GM20000 (cell line): ENCODE measurements around the gene MOB3A.

ENCODE experiments used
- DNase-seq: peaks from one replicate; pipeline ENCODE4 v3.0.0; 2012; ENCODE audit warnings: low spot score
- TF ChIP-seq, protein P1 (sequence below): IDR thresholded peaks from 2 replicates; pipeline ENCODE4 v1.5.1; 2012; ENCODE audit warnings: mild to moderate bottlenecking, control low read depth; ENCODE audit errors: extremely low read depth, missing control alignments

MOB3A gene

DNA sequence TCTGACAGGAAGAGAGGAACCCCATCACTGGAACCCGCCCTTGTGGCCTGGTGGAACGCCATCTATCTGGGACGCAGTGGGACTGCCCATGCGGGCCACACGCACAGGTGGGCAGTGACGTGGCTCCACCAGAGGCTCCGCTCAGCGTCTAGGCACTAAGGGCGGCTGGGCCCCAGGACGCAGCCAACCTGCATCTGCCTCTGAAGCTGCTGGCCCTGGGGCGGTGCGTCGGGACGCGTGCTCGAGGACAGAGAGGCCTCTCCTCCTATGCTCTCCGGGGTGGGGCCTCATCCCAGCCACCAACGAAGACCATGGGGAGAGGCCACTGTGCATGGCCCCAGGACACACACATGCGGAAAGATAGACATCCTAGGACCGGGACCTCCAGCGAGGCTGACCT lies 18.7 kb upstream of the MOB3A start:
- no peak for DNase-seq
- TF ChIP-seq, protein P1, sequence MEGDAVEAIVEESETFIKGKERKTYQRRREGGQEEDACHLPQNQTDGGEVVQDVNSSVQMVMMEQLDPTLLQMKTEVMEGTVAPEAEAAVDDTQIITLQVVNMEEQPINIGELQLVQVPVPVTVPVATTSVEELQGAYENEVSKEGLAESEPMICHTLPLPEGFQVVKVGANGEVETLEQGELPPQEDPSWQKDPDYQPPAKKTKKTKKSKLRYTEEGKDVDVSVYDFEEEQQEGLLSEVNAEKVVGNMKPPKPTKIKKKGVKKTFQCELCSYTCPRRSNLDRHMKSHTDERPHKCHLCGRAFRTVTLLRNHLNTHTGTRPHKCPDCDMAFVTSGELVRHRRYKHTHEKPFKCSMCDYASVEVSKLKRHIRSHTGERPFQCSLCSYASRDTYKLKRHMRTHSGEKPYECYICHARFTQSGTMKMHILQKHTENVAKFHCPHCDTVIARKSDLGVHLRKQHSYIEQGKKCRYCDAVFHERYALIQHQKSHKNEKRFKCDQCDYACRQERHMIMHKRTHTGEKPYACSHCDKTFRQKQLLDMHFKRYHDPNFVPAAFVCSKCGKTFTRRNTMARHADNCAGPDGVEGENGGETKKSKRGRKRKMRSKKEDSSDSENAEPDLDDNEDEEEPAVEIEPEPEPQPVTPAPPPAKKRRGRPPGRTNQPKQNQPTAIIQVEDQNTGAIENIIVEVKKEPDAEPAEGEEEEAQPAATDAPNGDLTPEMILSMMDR, result no peak

DNA sequence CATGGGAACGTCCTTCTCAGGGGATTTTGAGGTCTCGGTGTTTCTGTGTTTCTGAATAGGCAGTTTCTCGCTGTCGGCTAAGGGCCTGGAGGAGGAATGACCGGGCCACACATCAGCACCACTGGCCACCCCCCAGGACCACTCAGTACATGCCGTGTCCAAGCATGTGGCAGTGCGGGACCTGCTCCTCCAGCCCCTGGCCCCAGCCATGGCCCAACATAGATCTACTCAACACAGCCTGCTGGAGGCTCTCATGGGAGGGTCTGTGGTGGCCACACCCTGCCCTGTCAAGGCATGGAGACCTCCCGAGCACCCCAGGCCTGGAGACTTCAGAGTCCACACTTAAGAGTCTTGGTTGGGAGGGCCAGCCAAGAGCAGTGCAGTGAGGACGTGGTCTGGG lies 18.1 kb upstream of the MOB3A start:
- TF ChIP-seq, protein P1, result no peak
- DNase-seq, result no peak

DNA sequence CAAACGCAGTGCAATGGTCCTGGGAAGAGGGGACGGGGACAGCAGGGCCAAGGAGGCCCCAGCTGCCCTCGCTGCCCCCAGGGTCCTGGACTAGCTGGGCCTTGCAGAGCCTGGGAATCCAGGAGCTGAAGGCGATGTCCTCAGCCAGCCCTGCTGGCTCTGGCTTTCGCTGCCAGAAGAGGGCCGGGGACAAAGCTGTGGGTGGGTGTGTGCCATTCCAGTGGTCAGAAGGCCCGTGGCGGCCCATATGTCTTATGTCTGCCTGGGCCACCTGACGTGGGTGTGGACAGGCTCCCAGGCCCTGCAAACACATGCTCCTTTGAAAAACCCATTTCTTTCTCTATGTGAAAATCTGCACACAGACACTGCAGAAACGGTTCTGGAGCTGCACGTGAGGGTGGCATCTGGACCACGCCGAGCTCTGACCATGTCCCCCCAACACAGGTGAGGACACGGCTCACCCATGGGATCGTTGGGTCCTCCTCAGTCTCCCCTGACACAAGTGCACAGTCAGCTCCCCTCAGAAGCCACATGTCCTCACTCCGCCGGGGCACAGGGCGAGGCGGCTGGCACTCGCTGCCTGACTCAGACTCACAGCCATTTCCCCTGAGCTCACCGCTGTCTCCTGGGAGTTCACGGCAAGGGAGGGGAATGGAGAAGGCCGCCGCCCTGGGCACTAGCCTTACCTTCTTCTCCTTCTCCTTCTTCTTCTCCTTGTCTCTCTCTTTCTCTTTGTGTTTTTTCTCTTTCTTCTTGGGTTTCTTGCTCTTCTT lies 17.5 kb upstream of the MOB3A start:
- no peak for DNase-seq
- TF ChIP-seq, protein P1, result no peak

DNA sequence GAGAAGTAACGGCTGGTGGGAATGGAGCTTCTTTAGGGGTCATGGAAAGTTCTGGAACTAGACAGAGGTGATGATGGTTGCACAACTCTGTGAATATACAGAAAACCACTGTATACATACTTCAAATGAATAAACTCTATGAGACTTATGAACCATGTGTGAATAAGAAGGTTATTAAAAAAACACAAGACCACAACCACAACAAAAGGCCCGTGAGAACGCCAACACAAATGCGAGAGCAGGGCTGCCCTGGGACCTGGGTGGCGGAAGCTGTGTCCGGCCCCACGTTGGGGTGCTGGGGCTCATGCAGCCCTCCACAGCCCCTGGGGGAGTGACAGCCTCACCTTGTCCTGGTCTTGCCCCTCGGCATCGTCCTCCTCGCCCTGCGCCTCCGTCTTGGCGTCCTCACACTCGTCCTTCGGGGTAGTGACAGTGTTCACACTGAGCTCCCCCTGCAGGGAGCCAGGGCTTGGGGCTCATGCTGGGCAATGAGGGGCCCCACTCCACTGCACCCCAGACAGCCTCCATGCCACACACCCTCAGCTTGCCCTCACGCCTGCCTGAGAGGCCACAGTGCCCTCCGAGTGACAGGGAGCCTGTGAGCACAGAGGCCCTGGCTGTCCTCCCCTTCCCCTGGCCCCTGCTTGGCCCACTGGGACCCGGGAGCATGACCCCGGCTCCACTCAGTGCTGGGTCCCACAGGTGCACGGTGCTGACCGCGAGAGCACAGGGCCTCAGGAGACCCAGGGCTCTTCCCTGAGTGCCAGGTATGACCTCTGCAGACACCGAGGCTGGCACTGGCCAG lies 16.6 kb upstream of the MOB3A start:
- TF ChIP-seq, protein P1, result no peak
- no peak for DNase-seq

DNA sequence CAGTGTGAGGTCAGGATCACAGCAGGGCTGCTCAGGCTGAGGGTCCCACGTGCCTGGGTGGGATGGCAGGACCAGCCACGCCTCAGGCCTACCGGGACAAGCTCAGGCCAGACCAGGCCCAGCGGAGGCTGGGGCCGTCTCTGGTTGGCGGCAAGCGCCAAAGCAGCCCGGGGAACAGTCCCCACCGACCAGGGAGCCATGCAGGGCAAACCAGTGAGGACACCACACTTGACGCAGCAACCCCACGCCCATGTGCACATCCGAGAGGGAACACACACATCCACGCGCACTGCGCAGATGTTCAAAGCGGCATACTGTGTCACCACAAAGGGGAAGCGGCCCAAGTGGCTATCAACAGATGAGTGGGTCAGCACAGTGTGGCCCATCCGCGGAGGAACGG lies 15.8 kb upstream of the MOB3A start:
- TF ChIP-seq, protein P1, result no peak
- no peak for DNase-seq

DNA sequence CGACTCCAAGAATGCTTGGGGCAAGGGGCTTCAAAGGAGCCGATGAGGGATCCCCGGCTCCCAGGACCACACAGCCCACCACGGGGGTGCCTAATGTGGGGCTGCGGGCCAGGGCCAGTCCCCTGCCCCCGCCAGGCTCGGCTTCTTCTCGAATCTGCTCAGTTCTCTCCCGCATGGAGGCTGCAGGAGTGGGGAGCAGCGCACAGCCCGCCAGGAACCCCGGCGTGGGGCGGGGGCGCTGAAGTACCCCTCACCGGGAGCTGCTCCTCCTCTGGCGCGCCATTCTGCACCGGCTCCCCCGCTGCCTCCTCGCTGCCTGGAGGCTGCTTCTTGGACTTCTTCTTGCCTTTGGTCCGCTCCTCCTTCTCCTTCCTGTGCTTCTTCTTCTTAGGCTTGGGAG lies 15.3 kb upstream of the MOB3A start:
- TF ChIP-seq, protein P1, result no peak
- DNase-seq, result no peak

DNA sequence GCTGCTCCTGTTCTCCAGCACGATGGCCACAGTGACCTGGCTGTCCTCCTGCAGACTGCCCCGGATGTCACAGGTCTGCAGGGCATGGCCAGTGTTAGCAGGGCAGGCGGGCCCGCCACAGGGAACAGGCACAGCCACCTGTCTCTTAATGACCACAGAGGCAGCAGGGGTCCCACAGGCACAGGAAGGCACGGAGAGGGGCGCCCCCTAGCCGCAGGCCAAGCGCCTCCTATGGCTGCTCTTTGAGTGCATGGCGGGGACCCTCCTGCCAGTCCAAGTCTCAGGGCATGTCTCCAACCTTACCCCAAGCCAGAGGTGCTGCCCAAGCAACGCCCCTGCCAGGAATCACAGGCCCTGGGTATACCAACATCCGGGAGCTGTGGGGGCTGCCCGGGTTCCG lies 14.7 kb upstream of the MOB3A start:
- TF ChIP-seq, protein P1, result no peak
- no peak for DNase-seq
